GM18867 (cell line): Measurements from ENCODE around the gene TMEM9.

Source experiments
- ATAC-seq: cut with Tn5 transposase; IDR thresholded peaks from one replicate; pipeline ENCODE4 v1.9.1; 2021; ENCODE audit warnings: mild to moderate bottlenecking, moderate library complexity; ENCODE audit not compliant: unreplicated experiment

The TMEM9 gene

DNA sequence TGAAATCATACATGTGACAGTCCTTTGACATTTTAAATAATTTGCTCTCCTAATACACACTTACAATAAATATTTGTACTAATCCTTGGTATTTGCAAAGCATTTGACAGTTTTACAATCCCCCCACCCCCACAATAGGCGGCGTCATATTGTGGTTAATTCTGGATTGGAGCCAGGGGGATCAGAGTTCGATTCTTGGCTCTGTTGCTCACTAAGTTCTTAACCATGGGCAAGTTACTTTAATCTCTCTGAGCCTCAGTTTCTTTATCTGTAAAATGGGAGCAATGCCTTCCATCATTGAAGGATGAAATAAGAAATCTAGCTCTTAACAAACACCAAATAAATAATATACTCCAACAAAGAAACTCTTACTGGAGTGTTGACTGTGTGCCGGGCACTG is 65.9 kb downstream of the TMEM9 start:
- no peak for ATAC-seq

- no peak for ATAC-seq
Observed at GRCh38 chr1:201085902-201086735, 68.2 kb downstream of the TMEM9 start.
